Neural progenitor cell (in vitro differentiated cells): ENCODE results near the gene IHH.

Experiments used
- EZH2 ChIP-seq: fragments of 200-600 bp; sonication (generic); IDR thresholded peaks from 2 replicates; pipeline ENCODE4 v1.6.1; 2017; ENCODE audit warnings: antibody characterized with exemption, mild to moderate bottlenecking, moderate library complexity
- TF ChIP-seq, protein P1 (sequence below): fragments of 200-600 bp; sonication (generic); IDR thresholded peaks from 2 replicates; pipeline ENCODE4 v1.5.1; 2017; ENCODE audit warnings: antibody characterized with exemption, mild to moderate bottlenecking

DNA sequence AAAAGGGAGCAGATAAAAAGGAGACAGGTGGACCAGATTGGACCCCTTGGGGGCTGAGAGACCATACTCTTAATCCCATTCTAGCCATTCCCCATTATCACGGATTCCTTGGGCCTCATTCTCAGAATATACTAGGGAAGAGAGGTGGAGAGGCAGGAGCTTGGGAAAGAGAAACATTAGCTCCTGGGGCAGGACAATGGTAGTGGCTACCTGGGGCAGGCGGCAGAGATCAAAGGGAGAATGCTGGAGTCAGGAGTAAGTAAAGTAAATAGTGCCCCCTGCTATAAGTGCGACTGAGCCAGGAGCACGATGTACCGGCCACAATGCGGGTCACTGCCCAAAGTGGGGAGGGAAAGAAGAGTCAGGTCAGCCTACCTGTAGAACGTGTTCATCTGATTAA is 20.4 kb upstream of the IHH start:
- TF ChIP-seq, protein P1, sequence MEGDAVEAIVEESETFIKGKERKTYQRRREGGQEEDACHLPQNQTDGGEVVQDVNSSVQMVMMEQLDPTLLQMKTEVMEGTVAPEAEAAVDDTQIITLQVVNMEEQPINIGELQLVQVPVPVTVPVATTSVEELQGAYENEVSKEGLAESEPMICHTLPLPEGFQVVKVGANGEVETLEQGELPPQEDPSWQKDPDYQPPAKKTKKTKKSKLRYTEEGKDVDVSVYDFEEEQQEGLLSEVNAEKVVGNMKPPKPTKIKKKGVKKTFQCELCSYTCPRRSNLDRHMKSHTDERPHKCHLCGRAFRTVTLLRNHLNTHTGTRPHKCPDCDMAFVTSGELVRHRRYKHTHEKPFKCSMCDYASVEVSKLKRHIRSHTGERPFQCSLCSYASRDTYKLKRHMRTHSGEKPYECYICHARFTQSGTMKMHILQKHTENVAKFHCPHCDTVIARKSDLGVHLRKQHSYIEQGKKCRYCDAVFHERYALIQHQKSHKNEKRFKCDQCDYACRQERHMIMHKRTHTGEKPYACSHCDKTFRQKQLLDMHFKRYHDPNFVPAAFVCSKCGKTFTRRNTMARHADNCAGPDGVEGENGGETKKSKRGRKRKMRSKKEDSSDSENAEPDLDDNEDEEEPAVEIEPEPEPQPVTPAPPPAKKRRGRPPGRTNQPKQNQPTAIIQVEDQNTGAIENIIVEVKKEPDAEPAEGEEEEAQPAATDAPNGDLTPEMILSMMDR = no peak
- TF ChIP-seq EZH2 = no peak
